ENCODE measurements around the gene TYW5.
A peak's percentile ranks its signal among the peaks of the same experiment; 100 is the strongest.

The TYW5 gene

GRCh38 chr2:199984159-199984558 lies 28.9 kb upstream of the TYW5 start:
- TF ChIP-seq CTCF (conservative IDR thresholded peaks at IDR 0.05), result no peak
- no peak overlapping the region for H3K27ac ChIP-seq

GRCh38 chr2:199983534-199983933 lies 28.2 kb upstream of the TYW5 start:
- H3K27ac ChIP-seq, result no peak overlapping the region
- no peak for TF ChIP-seq CTCF (conservative IDR thresholded peaks at IDR 0.05)

- TF ChIP-seq CTCF (conservative IDR thresholded peaks at IDR 0.05), result no peak
- H3K27ac ChIP-seq, result no peak overlapping the region
These were observed 27.0 kb upstream of the TYW5 start for GRCh38 chr2:199982126-199982843.

GRCh38 chr2:199979832-199980628 lies 24.7 kb upstream of the TYW5 start:
- H3K27ac ChIP-seq, result no peak overlapping the region
- peak; percentile 86 for TF ChIP-seq CTCF (conservative IDR thresholded peaks at IDR 0.05)

- TF ChIP-seq CTCF (conservative IDR thresholded peaks at IDR 0.05), result no peak
- H3K27ac ChIP-seq, result no peak overlapping the region
These were observed 24.1 kb upstream of the TYW5 start for GRCh38 chr2:199979398-199979797.

- TF ChIP-seq CTCF (conservative IDR thresholded peaks at IDR 0.05), result no peak
- no peak overlapping the region for H3K27ac ChIP-seq
These were observed 22.7 kb upstream of the TYW5 start for GRCh38 chr2:199977984-199978415.

- H3K27ac ChIP-seq, result no peak overlapping the region
- no peak for TF ChIP-seq CTCF (conservative IDR thresholded peaks at IDR 0.05)
These were observed 20.1 kb upstream of the TYW5 start for GRCh38 chr2:199975273-199975895.
